HEK293T (cell line): ENCODE results near the gene PDS5B.

Source experiments
- ARNT ChIP-seq: fragments of 450-650 bp; IDR thresholded peaks from 2 replicates; pipeline ENCODE4 v1.6.1; 2017; ENCODE audit warnings: mild to moderate bottlenecking
- BHLHE40 ChIP-seq: fragments of 450-650 bp; IDR thresholded peaks from 2 replicates; pipeline ENCODE4 v1.6.1; 2016; ENCODE audit warnings: mild to moderate bottlenecking, moderate library complexity, borderline replicate concordance
- FOXK2 ChIP-seq: fragments of 450-650 bp; IDR thresholded peaks from 2 replicates; pipeline ENCODE4 v1.6.1; 2016; ENCODE audit warnings: mild to moderate bottlenecking
- FOXM1 ChIP-seq: fragments of 450-650 bp; IDR thresholded peaks from 2 replicates; pipeline ENCODE4 v1.6.1; 2017; ENCODE audit warnings: mild to moderate bottlenecking, borderline replicate concordance
- NFRKB ChIP-seq: fragments of 450-650 bp; IDR thresholded peaks from 2 replicates; pipeline ENCODE4 v1.6.1; 2016; ENCODE audit warnings: mild to moderate bottlenecking, moderate library complexity
- SP1 ChIP-seq: fragments of 450-650 bp; IDR thresholded peaks from 2 replicates; pipeline ENCODE4 v1.6.1; 2017

DNA sequence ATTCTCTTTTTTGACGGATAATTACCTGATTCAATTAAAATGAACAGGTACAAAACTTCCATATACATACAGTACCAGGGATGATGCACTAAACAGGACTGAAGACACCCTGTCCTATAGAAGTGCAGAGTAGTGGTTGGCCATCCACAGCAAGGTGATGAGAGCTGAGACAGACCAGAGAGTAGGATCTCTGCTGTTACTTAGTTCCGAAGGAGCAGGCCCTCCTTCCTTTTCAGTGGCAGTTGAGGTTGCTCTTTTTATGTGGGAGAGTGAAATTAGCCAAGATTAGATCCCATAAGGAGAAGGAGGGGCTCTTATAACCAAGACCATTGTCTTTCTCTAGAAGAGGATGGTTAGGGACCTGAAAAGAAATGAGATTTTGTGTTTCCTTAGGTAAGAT is 4.0 kb downstream of the PDS5B start:
- no peak for TF ChIP-seq SP1
- TF ChIP-seq ARNT = no peak
- no peak for TF ChIP-seq FOXK2
- TF ChIP-seq NFRKB = no peak
- no peak for TF ChIP-seq FOXM1
- TF ChIP-seq BHLHE40 = no peak
